GM18498 (cell line): ENCODE data around the gene NKD2.

Experiments used
- ATAC-seq: cut with Tn5 transposase; IDR thresholded peaks from one replicate; pipeline ENCODE4 v1.9.1; 2021; ENCODE audit warnings: mild to moderate bottlenecking, moderate library complexity; ENCODE audit not compliant: unreplicated experiment

NKD2 gene

DNA sequence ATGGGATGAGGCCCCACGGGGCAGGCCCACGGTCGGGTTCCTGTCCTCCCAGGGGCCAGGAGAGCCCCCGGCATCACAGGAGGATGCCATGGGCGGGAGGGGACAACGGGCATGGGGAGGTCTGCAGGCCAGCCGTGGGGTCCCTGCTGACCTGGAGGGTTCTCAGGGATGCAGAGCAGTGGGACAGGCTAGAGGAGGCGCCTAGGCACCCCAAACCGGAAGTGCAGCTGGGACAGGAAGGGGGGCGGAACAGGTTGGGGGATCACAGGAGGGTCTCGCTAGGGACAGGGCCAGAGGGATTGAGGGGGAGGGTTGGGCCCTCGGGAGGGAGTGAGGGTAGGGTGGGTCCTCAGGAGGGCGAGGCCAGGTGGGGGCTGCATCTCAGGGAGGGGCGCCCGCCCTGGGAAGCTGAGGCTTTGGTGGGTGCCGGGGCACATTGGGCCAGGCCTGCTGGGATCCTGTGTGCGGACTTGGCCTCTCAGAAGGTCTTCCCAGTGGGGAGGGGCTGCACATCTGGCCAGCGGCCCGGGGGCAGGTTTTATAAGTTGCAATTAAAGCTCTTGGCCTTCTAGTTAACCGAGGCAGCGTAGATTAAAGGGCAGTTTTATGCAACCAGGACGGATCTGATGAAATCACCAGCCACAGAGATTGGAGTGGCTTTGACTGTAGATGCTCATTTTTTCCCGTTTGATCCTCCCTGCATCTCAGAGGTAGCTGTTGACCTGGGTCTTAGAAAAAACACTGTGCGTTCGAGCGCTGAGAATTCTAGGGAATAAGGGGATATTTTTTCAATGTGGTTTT is 20.1 kb downstream of the NKD2 start:
- ATAC-seq: no peak

- ATAC-seq: no peak
These were observed 20.8 kb downstream of the NKD2 start for GRCh38 chr5:1029282-1029944.

GRCh38 chr5:1029945-1030625 is 21.5 kb downstream of the NKD2 start:
- no peak for ATAC-seq

GRCh38 chr5:1030801-1031271 is 22.2 kb downstream of the NKD2 start:
- ATAC-seq: no peak

- ATAC-seq: no peak
These were observed 22.8 kb downstream of the NKD2 start for GRCh38 chr5:1031306-1031959.

DNA sequence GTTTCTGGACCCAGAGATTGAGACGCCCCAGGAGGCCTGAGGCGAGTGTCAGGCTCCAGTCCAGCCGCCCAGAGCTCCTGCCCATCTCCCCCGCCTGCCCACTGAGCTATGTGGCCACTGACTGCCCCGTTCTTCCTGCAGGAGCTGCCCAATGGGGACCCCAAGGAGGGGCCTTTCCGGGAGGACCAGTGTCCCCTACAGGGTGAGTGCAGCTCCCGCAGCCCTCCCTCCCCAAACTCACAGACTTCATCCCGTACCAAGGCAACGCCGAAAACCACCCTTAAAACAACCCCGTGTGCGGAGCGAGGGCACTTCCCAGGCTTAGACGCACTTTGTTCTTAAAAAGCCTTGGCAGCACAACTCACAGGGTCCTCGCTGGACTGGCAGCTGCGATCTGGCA is 23.4 kb downstream of the NKD2 start:
- ATAC-seq: no peak

- ATAC-seq: no peak
These were observed 24.0 kb downstream of the NKD2 start for GRCh38 chr5:1032551-1033027.

- ATAC-seq: no peak
These were observed 24.6 kb downstream of the NKD2 start for GRCh38 chr5:1033178-1033577.

- ATAC-seq: no peak
These were observed 25.2 kb downstream of the NKD2 start for GRCh38 chr5:1033606-1034420.

DNA sequence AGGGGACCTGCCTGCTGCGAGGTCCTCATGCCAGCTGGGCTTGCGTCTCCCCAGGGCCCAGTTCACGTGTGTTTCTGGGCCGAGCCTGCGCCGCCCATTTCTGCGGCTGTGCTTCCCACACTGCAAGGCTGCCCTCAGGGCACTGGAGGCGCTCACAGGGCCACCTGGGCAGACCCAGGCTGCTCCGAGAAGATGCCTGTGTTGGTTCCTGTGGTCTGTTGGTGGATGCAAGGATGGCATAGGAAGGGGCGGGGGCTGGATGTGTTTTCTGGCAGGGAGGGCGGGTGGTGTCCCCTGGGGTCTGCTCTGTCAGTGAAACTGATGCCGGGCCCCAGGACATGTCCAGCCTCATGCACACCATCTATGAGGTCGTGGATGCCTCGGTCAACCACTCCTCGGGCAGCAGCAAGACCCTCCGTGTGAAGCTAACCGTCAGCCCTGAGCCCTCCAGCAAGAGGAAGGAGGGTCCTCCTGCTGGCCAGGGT is 25.9 kb downstream of the NKD2 start:
- ATAC-seq: no peak

DNA sequence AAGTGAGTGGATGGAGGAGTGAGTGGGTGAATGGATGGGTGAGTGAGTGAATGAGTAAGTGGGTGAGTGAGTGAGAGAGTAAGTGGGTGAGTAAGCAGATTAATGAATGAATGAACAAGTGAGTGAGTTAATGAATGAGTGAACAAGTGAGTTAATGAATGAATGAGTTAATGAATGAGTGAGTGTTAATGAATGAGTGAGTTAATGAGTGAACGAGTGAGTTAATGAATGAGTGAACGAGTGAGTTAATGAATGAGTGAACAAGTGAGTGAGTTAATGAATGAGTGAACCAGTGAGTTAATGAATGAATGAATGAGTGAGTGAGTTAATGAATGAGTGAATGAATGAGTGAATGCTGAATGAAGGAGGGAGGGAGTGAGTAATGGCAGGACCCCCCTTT is 26.4 kb downstream of the NKD2 start:
- no peak for ATAC-seq

GRCh38 chr5:1035421-1036405 is 27.1 kb downstream of the NKD2 start:
- no peak for ATAC-seq

GRCh38 chr5:1036504-1037122 is 28.0 kb downstream of the NKD2 start:
- ATAC-seq: no peak

DNA sequence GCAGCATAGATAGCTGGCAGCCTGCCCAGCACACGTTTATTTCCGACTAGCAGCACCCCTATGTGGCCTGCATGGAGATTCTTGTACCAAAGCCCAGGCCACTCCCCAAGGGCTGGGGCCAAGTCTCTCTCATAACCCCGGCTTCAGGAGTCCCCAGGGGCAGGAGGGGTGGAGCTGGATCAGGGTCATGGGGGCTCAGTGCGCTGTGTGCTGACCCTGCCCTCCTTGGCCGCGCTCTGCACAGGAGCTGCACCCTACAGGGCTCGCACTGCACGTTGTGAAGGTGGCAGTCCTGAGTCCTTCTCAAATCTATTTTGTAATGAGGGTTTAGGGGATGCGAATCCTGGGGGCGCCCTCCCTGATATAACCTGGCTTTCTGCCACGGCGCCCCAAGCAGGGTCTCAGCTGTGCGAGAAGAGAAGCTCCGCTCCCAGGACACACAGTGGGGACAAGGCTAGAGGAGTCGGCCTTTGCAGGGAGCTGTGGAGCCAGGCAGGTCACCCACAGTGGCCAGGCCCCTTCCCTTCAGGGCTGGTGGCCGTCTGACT is 28.6 kb downstream of the NKD2 start:
- no peak for ATAC-seq

GRCh38 chr5:1037671-1038416 is 29.2 kb downstream of the NKD2 start:
- no peak for ATAC-seq

DNA sequence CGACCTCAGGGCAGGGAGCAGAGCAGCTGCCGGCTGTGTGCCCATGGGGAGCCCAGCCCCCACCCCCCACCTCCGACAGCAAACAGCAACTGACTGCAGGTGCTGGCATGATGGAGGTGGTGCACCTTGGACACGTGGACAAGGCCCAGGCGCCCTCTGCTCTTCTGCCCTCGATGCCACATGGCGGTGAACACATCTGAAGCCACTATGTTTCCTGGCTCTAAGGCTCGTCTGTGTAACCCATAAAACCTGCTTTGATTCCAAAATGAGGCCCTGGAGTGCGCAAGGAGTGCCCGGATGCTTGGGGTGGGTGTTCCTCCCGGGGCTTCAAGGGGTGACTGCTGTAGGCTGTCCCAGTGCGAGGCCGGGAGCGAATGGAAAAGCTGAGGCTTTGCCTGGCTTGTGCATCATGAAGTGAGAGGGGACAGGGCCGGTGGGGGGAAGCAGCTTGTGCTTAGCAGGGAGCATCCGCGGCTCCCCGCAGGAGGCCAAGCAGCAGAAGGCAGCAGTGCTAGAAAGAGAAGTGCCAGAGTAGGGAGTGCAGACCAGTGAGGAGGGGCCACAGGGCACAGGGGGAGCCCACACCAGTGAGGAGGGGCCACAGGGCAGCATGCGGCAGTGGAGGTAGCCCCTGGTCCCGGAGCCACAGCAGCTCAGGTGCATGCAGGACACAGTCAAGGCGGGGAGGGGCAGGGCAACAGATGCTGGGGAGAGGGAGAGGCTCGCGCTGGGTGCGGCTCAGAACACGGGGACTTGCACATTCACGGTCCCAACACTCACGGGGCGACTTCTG is 30.0 kb downstream of the NKD2 start:
- no peak for ATAC-seq

DNA sequence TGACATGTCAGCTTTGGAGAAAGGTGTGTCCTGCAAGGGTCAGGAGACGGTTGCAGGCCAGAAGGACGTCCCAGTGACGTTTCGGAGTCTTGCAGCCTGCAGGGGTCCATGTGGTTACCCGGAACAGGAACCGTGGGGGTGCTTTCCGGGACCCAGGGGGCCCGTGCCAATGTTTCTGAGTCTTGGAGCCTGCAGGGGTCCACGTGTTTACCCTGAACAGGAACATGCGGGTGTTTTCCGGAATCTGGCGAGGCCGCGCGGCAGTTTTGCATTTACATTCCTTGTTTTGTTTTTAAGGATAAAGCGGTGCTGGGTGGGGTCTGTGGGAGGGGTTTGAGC is 30.6 kb downstream of the NKD2 start:
- no peak for ATAC-seq
